HG03571 (cell line): Measurements from ENCODE around the gene FIBP.

Experiments used
- ATAC-seq: cut with Tn5 transposase; IDR thresholded peaks from one replicate; pipeline ENCODE4 v1.9.1; 2021; ENCODE audit not compliant: unreplicated experiment

Gene FIBP

GRCh38 chr11:65888163-65888814 is at the start of gene FIBP:
Gene FIBP (minus strand): TSS chr11:65888471. CDS start chr11:65888418, 53 bp downstream.
- peak; percentile 39 for ATAC-seq

- no peak for ATAC-seq
These were observed 49.5 kb upstream of the FIBP start for GRCh38 chr11:65937766-65938165.

GRCh38 chr11:65934014-65934413 is 45.7 kb upstream of the FIBP start:
- ATAC-seq, result no peak

GRCh38 chr11:65932558-65932919 is 44.3 kb upstream of the FIBP start:
- ATAC-seq, result no peak

GRCh38 chr11:65931773-65932557 is 43.7 kb upstream of the FIBP start:
- no peak for ATAC-seq

GRCh38 chr11:65928667-65929066 is 40.4 kb upstream of the FIBP start:
- no peak for ATAC-seq

GRCh38 chr11:65927904-65928397 is 39.7 kb upstream of the FIBP start:
- ATAC-seq, result no peak

- ATAC-seq, result no peak
These were observed 37.1 kb upstream of the FIBP start for GRCh38 chr11:65925397-65925796.

- no peak for ATAC-seq
These were observed 34.3 kb upstream of the FIBP start for GRCh38 chr11:65922565-65922964.

GRCh38 chr11:65921876-65922275 is 33.6 kb upstream of the FIBP start:
- ATAC-seq, result no peak

GRCh38 chr11:65921033-65921555 is 32.8 kb upstream of the FIBP start:
- ATAC-seq, result no peak

- no peak for ATAC-seq
These were observed 32.1 kb upstream of the FIBP start for GRCh38 chr11:65920372-65920802.

GRCh38 chr11:65919573-65920371 is 31.5 kb upstream of the FIBP start:
- ATAC-seq, result peak; percentile 3

- peak; percentile 70 for ATAC-seq
These were observed 30.9 kb upstream of the FIBP start, which contains the start of gene DRAP1 for GRCh38 chr11:65919141-65919572. Gene DRAP1 (plus strand): TSS chr11:65919426. CDS start chr11:65919502, 76 bp downstream.

- ATAC-seq, result peak; percentile 63
These were observed 30.2 kb upstream of the FIBP start, which contains the start of gene C11orf68 for GRCh38 chr11:65918211-65919140. Gene C11orf68 (minus strand): TSS chr11:65919062. CDS start chr11:65919031, 31 bp downstream.

GRCh38 chr11:65917434-65918210 is 29.4 kb upstream of the FIBP start:
- ATAC-seq, result no peak

GRCh38 chr11:65917077-65917433 is 28.8 kb upstream of the FIBP start:
- ATAC-seq, result no peak

GRCh38 chr11:65916391-65916790 is 28.1 kb upstream of the FIBP start:
- ATAC-seq, result no peak

- no peak for ATAC-seq
These were observed 27.6 kb upstream of the FIBP start for GRCh38 chr11:65915821-65916251.
